GM20000 (cell line): ENCODE data around the gene DHX16.

ENCODE experiments used
- DNase-seq: peaks from one replicate; pipeline ENCODE4 v3.0.0; 2012; ENCODE audit warnings: low spot score
- CTCF ChIP-seq: IDR thresholded peaks from 2 replicates; pipeline ENCODE4 v1.5.1; 2012; ENCODE audit warnings: mild to moderate bottlenecking, control low read depth; ENCODE audit errors: extremely low read depth, missing control alignments

DHX16 gene

GRCh38 chr6:30612213-30612612, 60.6 kb downstream of the DHX16 start:
- no peak for DNase-seq
- TF ChIP-seq CTCF: no peak

GRCh38 chr6:30611856-30612194, 61.0 kb downstream of the DHX16 start:
- no peak for DNase-seq
- TF ChIP-seq CTCF: no peak

- TF ChIP-seq CTCF: no peak
These were observed 61.5 kb downstream of the DHX16 start for GRCh38 chr6:30611150-30611855.

GRCh38 chr6:30610065-30610464, 62.7 kb downstream of the DHX16 start:
- TF ChIP-seq CTCF: no peak
- no peak for DNase-seq

More at GRCh38 chr6:30611150-30611855, 61.5 kb downstream of the DHX16 start:
- DNase-seq: no peak

GRCh38 chr6:30603961-30604360, 68.8 kb downstream of the DHX16 start:
- no peak for TF ChIP-seq CTCF
- no peak for DNase-seq
